ENCODE measurements around the gene COL5A2. TPM values are rescaled to one million over a fixed set of nuclear protein-coding genes. Genes with fewer than 3 reads are reported as not detected.
A peak's percentile ranks its signal among the peaks of the same experiment; 100 is the strongest.

COL5A2 gene
- total RNA-seq, 1 donor from 2014 or later, result 1,927 TPM

- peaks cover 26% of the 10 kb centered on the region for H3K36me3 Mint-ChIP-seq (ENCODE audit: low read depth)
- peaks cover 91% of the 10 kb centered on the region for H3K4me1 Mint-ChIP-seq (ENCODE audit: low read depth)
- no peak for TF ChIP-seq CTCF (IDR thresholded peaks at IDR 0.05)
- no peaks in the 10 kb centered on the region for H3K27me3 Mint-ChIP-seq (ENCODE audit: low read depth)
- DNase-seq (ENCODE audit: low spot score), result no peak
- H3K4me3 Mint-ChIP-seq (ENCODE audit: unreplicated experiment), result no peak overlapping the region
- peak overlapping the region; percentile 88 for H3K27ac Mint-ChIP-seq (ENCODE audit: unreplicated experiment)
- H3K9me3 Mint-ChIP-seq (ENCODE audit: low read depth), result no peaks in the 10 kb centered on the region
These were observed 165.0 kb downstream of the COL5A2 start for GRCh38 chr2:189014449-189015138.

DNA sequence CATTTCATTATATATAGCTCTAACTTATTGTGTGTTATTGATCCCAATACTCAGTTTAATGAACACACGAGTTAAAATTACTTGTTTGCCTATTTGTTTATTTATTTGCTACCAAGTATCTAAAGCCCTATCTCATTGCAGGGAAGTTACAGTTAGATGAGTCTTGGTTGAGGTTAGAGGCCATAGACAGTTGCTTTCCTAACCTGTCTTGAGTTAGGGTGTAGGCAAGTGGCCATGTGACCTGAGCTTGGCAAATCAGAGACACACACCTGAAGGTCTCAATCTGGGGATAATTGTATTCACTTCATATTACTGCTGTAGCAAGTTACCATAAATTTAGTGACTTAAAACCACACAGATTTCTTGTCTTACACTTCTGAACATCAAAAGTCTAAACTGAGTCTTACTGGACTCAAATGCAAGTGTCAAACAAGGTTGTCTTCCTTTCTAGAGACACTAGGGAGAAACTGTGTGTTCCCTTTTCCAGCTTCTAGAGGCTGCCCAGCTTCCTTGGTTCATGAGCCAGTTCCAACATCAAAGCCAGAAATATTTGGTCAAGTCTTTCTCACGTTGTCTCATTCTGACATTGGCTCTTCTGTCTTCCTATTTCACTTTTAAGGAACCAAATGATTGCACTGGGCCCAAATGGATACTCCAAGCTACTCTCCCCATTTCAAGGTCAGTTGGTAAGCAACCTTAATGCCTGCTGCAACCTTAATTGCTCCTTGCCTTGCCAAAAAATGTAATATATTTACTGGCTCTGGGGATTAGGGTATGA, 165.7 kb downstream of the COL5A2 start:
- DNase-seq (ENCODE audit: low spot score), result no peak
- Mint-ChIP-seq H3K27me3 (ENCODE audit: low read depth) (no peaks in the 10 kb centered on the region), H3K4me1 (ENCODE audit: low read depth) (peaks cover 88% of the 10 kb centered on the region), H3K36me3 (ENCODE audit: low read depth) (peaks cover 30% of the 10 kb centered on the region), H3K4me3 (ENCODE audit: unreplicated experiment) (no peak overlapping the region), H3K9me3 (ENCODE audit: low read depth) (no peaks in the 10 kb centered on the region), H3K27ac (ENCODE audit: unreplicated experiment) (peak overlapping the region; percentile 88)
- TF ChIP-seq CTCF (IDR thresholded peaks at IDR 0.05), result no peak

DNA sequence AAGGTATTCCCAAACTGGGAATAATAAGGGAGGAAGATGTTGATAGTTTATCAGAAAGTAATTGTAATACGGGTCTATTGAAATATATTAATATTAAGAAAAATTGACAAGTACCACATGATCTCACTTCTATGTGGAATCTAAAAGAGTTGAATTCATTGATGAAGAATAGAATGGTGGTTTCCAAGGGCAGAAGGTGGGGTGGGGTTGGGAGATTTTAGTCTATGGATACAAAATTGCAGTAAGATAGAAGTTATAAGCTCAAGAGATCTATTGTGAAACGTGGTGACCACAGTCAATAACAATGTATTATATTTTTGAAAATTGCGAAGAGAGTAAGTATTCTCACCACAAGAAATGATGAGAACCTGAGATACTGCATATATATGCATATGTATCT, 166.5 kb downstream of the COL5A2 start:
- Mint-ChIP-seq H3K27ac (ENCODE audit: unreplicated experiment) (peak overlapping the region; percentile 71), H3K9me3 (ENCODE audit: low read depth) (no peaks in the 10 kb centered on the region), H3K27me3 (ENCODE audit: low read depth) (no peaks in the 10 kb centered on the region), H3K4me3 (ENCODE audit: unreplicated experiment) (no peak overlapping the region), H3K36me3 (ENCODE audit: low read depth) (peaks cover 38% of the 10 kb centered on the region), H3K4me1 (ENCODE audit: low read depth) (peaks cover 90% of the 10 kb centered on the region)
- TF ChIP-seq CTCF (IDR thresholded peaks at IDR 0.05), result no peak
- DNase-seq (ENCODE audit: low spot score), result no peak

DNA sequence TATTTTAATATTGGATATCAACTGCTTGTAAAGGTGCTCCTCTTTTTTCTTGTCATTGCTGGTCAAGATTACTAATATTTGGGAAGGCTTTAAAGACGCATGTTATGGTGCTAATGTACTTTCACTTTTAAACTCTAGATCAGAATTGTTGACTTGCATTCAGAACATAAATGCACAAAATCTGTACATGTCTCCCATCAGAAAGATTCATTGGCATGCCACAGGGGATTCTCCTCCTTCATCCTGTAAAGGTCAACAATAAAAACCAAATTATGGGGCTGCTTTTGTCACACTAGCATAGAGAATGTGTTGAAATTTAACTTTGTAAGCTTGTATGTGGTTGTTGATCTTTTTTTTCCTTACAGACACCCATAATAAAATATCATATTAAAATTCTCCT, 167.2 kb downstream of the COL5A2 start:
- no peak for DNase-seq (ENCODE audit: low spot score)
- H3K9me3 Mint-ChIP-seq (ENCODE audit: low read depth), result no peaks in the 10 kb centered on the region
- peaks cover 88% of the 10 kb centered on the region for H3K4me1 Mint-ChIP-seq (ENCODE audit: low read depth)
- no peak overlapping the region for H3K4me3 Mint-ChIP-seq (ENCODE audit: unreplicated experiment)
- no peak for TF ChIP-seq CTCF (IDR thresholded peaks at IDR 0.05)
- H3K27me3 Mint-ChIP-seq (ENCODE audit: low read depth), result no peaks in the 10 kb centered on the region
- H3K27ac Mint-ChIP-seq (ENCODE audit: unreplicated experiment), result peak overlapping the region; percentile 67
- peaks cover 43% of the 10 kb centered on the region for H3K36me3 Mint-ChIP-seq (ENCODE audit: low read depth)

- Mint-ChIP-seq H3K27me3 (ENCODE audit: low read depth) (no peaks in the 10 kb centered on the region), H3K4me3 (ENCODE audit: unreplicated experiment) (no peak overlapping the region), H3K36me3 (ENCODE audit: low read depth) (peaks cover 54% of the 10 kb centered on the region), H3K27ac (ENCODE audit: unreplicated experiment) (peak overlapping the region; percentile 74), H3K9me3 (ENCODE audit: low read depth) (no peaks in the 10 kb centered on the region), H3K4me1 (ENCODE audit: low read depth) (peaks cover 78% of the 10 kb centered on the region)
- no peak for DNase-seq (ENCODE audit: low spot score)
- TF ChIP-seq CTCF (IDR thresholded peaks at IDR 0.05), result no peak
These were observed 169.0 kb downstream of the COL5A2 start for GRCh38 chr2:189010536-189010935.
